ENCODE measurements around the gene ULK3. TPM values are rescaled to one million over a fixed set of nuclear protein-coding genes. Genes with fewer than 3 reads are reported as not detected.

Gene ULK3
- total RNA-seq, 1 experiment from 2014 or later = 58.3 TPM

DNA sequence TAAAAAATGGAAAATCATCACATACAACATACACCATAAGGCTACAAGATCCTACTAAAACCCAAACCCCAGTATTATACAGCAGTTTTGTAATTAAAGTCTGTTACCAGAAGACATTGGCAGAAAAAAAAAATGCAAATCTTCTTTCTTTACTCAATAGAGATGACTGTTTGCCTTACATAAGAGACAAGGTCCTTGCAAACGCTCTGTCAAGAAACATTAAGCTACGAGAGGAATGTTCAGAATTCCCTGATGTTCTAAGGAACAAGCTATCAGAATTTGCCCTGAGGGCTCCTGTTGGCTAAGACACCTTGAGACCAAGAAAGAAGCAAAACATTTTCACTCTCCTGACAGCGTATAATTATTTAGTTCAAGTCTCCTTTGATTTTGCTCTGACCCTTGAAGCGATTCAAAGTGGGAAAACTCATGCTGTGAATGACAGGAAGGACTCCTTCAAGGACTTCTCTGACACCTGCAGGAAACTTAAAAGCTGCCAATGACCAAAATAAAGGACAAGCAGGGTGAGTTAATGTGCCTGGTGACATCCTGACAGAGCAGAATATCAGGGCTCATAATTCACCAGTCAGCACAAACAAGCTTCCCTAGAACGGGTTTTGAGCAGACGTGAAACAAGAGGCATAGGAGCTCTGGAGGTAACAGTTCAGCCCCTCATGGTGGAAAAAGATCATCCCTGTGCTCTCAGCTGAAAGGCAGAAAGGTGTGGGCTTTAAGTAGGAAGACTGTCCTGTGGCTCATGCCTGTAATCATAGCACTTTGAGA is 27.7 kb upstream of the ULK3 start:
- TSS peak; percentile 77 for BruUV-seq (replicated peaks)
- H3K27me3 ChIP-seq (replicated peaks; ENCODE audit: insufficient read depth, low read depth, low read length, poor library complexity) = no peaks in the 10 kb centered on the region
- peaks cover 9% of the 10 kb centered on the region for H3K9me3 ChIP-seq (ENCODE audit: low read depth, low read length, poor library complexity, severe bottlenecking)
- TF ChIP-seq, protein P1, sequence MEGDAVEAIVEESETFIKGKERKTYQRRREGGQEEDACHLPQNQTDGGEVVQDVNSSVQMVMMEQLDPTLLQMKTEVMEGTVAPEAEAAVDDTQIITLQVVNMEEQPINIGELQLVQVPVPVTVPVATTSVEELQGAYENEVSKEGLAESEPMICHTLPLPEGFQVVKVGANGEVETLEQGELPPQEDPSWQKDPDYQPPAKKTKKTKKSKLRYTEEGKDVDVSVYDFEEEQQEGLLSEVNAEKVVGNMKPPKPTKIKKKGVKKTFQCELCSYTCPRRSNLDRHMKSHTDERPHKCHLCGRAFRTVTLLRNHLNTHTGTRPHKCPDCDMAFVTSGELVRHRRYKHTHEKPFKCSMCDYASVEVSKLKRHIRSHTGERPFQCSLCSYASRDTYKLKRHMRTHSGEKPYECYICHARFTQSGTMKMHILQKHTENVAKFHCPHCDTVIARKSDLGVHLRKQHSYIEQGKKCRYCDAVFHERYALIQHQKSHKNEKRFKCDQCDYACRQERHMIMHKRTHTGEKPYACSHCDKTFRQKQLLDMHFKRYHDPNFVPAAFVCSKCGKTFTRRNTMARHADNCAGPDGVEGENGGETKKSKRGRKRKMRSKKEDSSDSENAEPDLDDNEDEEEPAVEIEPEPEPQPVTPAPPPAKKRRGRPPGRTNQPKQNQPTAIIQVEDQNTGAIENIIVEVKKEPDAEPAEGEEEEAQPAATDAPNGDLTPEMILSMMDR (conservative IDR thresholded peaks at IDR 0.05; ENCODE audit: low read depth, low read length) = no peak
- TF ChIP-seq EZH2 (IDR thresholded peaks at IDR 0.05; ENCODE audit: borderline replicate concordance, low read depth, low read length, poor library complexity, severe bottlenecking) = no peak
- H3K36me3 ChIP-seq (ENCODE audit: insufficient read depth, low read length, poor library complexity, severe bottlenecking) = peaks cover 14% of the 10 kb centered on the region
- H3K27ac ChIP-seq (ENCODE audit: low read depth, low read length, poor library complexity, severe bottlenecking) = peak overlapping the region; percentile 69
- intact Hi-C loops (cut with micrococcal nuclease; ENCODE audit: unreplicated experiment) = no loop called here
- peaks cover 32% of the 10 kb centered on the region for H3K4me1 ChIP-seq (ENCODE audit: insufficient read depth, low read length, poor library complexity, severe bottlenecking)
- H3K4me3 ChIP-seq (ENCODE audit: low read depth, low read length, poor library complexity, severe bottlenecking) = peak overlapping the region; percentile 7
- ChIA-PET POLR2A (ENCODE audit: low non-redundant PET) (no interaction called here), CTCF (interaction anchor here (0.6 to 1.4 kb wide), 2 partner anchors 31 to 106 kb away, joined by 3 to 4 read pairs; no protein-coding TSS in a partner anchor)
- no peak for DNase-seq (ENCODE audit: low spot score)

DNA sequence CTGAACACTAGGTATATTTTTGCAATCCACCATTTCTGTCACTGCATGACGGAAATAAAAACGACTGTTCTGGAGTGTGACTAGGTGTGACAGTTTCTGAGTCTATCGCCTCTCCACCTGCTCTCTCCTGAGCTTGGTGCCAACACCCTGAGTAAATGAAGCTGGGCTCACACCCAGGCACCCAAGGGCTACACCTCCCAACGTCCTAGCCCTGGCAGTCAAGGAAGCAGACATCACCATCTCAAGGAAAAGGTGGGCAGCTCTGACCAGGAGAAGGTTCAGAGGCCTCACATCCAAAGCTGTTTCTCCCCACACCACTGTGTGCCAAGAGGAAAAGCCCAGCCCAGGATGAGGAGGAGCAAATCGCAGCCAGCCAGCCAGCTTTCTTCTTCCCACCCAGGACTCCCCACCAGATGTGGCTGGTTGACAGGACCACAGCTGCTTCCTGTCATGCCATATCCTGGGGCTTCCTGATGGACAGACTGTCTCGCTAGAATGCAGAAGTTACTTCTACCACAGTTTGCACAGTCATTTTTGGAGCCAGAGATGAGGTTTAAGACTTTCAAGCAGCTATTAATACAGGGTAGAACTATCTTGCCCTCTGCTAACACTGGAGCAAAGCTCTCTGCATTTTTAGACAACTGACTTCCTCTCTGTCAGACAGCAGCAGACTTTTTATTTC is 26.9 kb upstream of the ULK3 start:
- CTCF ChIA-PET = interaction anchor here (1.4 kb wide), 1 partner anchor 32 kb away, joined by 4 read pairs; no protein-coding TSS in a partner anchor
- Histone ChIP-seq H3K36me3 (ENCODE audit: insufficient read depth, low read length, poor library complexity, severe bottlenecking) (peaks cover 14% of the 10 kb centered on the region), H3K27me3 (replicated peaks; ENCODE audit: insufficient read depth, low read depth, low read length, poor library complexity) (no peaks in the 10 kb centered on the region), H3K4me1 (ENCODE audit: insufficient read depth, low read length, poor library complexity, severe bottlenecking) (peaks cover 32% of the 10 kb centered on the region), H3K9me3 (ENCODE audit: low read depth, low read length, poor library complexity, severe bottlenecking) (peaks cover 9% of the 10 kb centered on the region), H3K27ac (ENCODE audit: low read depth, low read length, poor library complexity, severe bottlenecking) (peak overlapping the region; percentile 69), H3K4me3 (ENCODE audit: low read depth, low read length, poor library complexity, severe bottlenecking) (peak overlapping the region; percentile 7)
- TF ChIP-seq, protein P1 (conservative IDR thresholded peaks at IDR 0.05; ENCODE audit: low read depth, low read length) = no peak
- TF ChIP-seq EZH2 (IDR thresholded peaks at IDR 0.05; ENCODE audit: borderline replicate concordance, low read depth, low read length, poor library complexity, severe bottlenecking) = no peak
- no TSS peak for BruUV-seq (replicated peaks)
- POLR2A ChIA-PET (ENCODE audit: low non-redundant PET) = no interaction called here
- DNase-seq (ENCODE audit: low spot score) = peak; percentile 87
- intact Hi-C loops (cut with micrococcal nuclease; ENCODE audit: unreplicated experiment) = no loop called here

DNA sequence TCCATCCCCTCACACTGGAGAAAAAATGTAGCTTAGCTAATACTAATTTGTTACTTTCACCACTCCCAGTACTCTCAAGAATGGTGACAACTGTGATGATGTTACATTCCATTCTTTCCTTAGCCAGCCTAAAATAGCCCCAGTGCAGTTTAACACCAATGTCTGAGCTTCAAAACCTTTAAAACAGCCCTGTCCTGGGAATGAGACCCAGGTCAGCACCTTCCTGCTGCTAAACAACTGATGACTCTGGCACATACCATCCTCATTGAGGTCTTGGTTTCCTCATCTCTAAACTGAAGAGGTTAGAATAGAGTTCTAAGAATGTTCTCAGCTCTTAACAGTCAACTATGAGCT is 26.4 kb upstream of the ULK3 start:
- CTCF ChIA-PET = interaction anchor here (1.4 kb wide), 1 partner anchor 32 kb away, joined by 4 read pairs; no protein-coding TSS in a partner anchor
- H3K27ac ChIP-seq (ENCODE audit: low read depth, low read length, poor library complexity, severe bottlenecking) = peak overlapping the region; percentile 69
- peaks cover 32% of the 10 kb centered on the region for H3K4me1 ChIP-seq (ENCODE audit: insufficient read depth, low read length, poor library complexity, severe bottlenecking)
- no peak for TF ChIP-seq EZH2 (IDR thresholded peaks at IDR 0.05; ENCODE audit: borderline replicate concordance, low read depth, low read length, poor library complexity, severe bottlenecking)
- TF ChIP-seq, protein P1 (conservative IDR thresholded peaks at IDR 0.05; ENCODE audit: low read depth, low read length) = no peak
- no peak overlapping the region for H3K4me3 ChIP-seq (ENCODE audit: low read depth, low read length, poor library complexity, severe bottlenecking)
- BruUV-seq (replicated peaks) = no TSS peak
- POLR2A ChIA-PET (ENCODE audit: low non-redundant PET) = no interaction called here
- no peaks in the 10 kb centered on the region for H3K27me3 ChIP-seq (replicated peaks; ENCODE audit: insufficient read depth, low read depth, low read length, poor library complexity)
- peaks cover 9% of the 10 kb centered on the region for H3K9me3 ChIP-seq (ENCODE audit: low read depth, low read length, poor library complexity, severe bottlenecking)
- H3K36me3 ChIP-seq (ENCODE audit: insufficient read depth, low read length, poor library complexity, severe bottlenecking) = peaks cover 14% of the 10 kb centered on the region
- no peak for DNase-seq (ENCODE audit: low spot score)
- intact Hi-C loops (cut with micrococcal nuclease; ENCODE audit: unreplicated experiment) = no loop called here

All from A673 (cell line).